ENCODE measurements around the gene NUMA1. TPM values are rescaled to one million over a fixed set of nuclear protein-coding genes. Genes with fewer than 3 reads are reported as not detected.

Gene NUMA1
- total RNA-seq, 1 experiment from 2014 or later = 267 TPM

DNA sequence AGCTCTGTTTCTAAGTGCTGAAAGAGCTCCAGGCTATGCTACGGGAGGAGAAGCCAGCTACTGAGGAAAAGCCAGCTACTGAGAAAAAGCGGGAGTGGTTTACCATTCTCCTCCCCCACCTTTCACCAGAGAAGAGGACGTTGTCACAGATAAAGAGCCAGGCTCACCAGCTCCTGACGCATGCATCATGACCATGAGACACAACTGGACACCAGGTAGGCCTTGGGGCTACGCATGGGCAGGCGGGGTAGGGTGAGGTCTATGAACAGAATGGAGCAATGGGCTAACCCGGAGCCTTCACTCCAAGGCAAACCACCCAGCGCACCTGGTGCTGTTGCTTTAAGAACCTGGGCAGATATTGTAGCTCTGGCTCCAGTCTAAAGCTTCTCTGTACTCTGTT, 80.5 kb downstream of the NUMA1 start:
- TF ChIP-seq, protein P1, sequence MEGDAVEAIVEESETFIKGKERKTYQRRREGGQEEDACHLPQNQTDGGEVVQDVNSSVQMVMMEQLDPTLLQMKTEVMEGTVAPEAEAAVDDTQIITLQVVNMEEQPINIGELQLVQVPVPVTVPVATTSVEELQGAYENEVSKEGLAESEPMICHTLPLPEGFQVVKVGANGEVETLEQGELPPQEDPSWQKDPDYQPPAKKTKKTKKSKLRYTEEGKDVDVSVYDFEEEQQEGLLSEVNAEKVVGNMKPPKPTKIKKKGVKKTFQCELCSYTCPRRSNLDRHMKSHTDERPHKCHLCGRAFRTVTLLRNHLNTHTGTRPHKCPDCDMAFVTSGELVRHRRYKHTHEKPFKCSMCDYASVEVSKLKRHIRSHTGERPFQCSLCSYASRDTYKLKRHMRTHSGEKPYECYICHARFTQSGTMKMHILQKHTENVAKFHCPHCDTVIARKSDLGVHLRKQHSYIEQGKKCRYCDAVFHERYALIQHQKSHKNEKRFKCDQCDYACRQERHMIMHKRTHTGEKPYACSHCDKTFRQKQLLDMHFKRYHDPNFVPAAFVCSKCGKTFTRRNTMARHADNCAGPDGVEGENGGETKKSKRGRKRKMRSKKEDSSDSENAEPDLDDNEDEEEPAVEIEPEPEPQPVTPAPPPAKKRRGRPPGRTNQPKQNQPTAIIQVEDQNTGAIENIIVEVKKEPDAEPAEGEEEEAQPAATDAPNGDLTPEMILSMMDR (conservative IDR thresholded peaks at IDR 0.05) = no peak
- TF ChIP-seq EZH2 (IDR thresholded peaks at IDR 0.05; ENCODE audit: low read depth) = no peak
- Histone ChIP-seq H3K4me1 (replicated peaks; ENCODE audit: insufficient read depth) (no peaks in the 10 kb centered on the region), H4K20me1 (ENCODE audit: insufficient read depth) (peaks cover 3% of the 10 kb centered on the region; the same call in 1 of the 2 replicates), H3K27ac (no peak overlapping the region), H3K36me3 (ENCODE audit: low read depth) (0 out of 2 replicates have a peak, but pooled peaks cover 11% of the 10 kb centered on the region), H3K4me3 (no peak overlapping the region), H3K79me2 (ENCODE audit: low read depth) (no peaks in the 10 kb centered on the region), H3K4me2 (no peak overlapping the region), H2AFZ (no peak overlapping the region), H3K27me3 (ENCODE audit: insufficient read depth, low read depth) (no peaks in the 10 kb centered on the region), H3K9me2 (ENCODE audit: insufficient read depth) (no peaks in the 10 kb centered on the region), H3K9me3 (ENCODE audit: insufficient read depth, low read depth) (no peaks in the 10 kb centered on the region), H3F3A (ENCODE audit: insufficient read depth, low read depth) (peaks cover 23% of the 10 kb centered on the region; the same call in 1 of the 2 replicates)
- CTCF ChIA-PET = no interaction called here
- intact Hi-C loops (cut with micrococcal nuclease; ENCODE audit: unreplicated experiment) = no loop called here
- no peak for DNase-seq
- no TSS peak for BruUV-seq (replicated peaks)
- POLR2A ChIA-PET (ENCODE audit: unreplicated experiment) = interaction anchor here (0.5 kb wide), 1 partner anchor 74 kb away, joined by 18 read pairs; no protein-coding TSS in a partner anchor

DNA sequence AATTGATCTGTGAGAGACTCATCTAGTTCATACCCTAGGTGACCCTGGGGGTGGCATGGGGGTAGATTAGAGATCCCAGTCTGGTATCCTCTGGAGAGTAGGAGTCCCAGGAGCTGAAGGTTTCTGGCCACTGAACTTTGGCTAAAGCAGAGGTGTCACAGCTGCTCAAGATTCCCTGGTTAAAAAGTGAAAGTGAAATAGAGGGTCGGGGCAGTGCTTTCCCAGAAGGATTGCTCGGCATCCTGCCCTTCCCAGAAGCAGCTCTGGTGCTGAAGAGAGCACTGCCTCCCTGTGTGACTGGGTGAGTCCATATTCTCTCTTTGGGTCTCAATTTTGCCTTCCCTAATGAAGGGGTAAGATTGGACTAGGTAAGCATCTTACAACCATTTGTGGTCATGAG, 81.0 kb downstream of the NUMA1 start:
- ChIA-PET CTCF (no interaction called here), POLR2A (ENCODE audit: unreplicated experiment) (no interaction called here)
- H3K4me2 ChIP-seq = no peak overlapping the region
- H3K36me3 ChIP-seq (ENCODE audit: low read depth) = 0 out of 2 replicates have a peak, but pooled peaks cover 11% of the 10 kb centered on the region
- H3K9me3 ChIP-seq (ENCODE audit: insufficient read depth, low read depth) = no peaks in the 10 kb centered on the region
- DNase-seq = no peak
- no peak overlapping the region for H3K4me3 ChIP-seq
- H3K27ac ChIP-seq = no peak overlapping the region
- peaks cover 23% of the 10 kb centered on the region; the same call in 1 of the 2 replicates for H3F3A ChIP-seq (ENCODE audit: insufficient read depth, low read depth)
- TF ChIP-seq, protein P1 (conservative IDR thresholded peaks at IDR 0.05) = no peak
- no peak for TF ChIP-seq EZH2 (IDR thresholded peaks at IDR 0.05; ENCODE audit: low read depth)
- H3K79me2 ChIP-seq (ENCODE audit: low read depth) = no peaks in the 10 kb centered on the region
- intact Hi-C loops (cut with micrococcal nuclease; ENCODE audit: unreplicated experiment) = no loop called here
- no peak overlapping the region for H2AFZ ChIP-seq
- no TSS peak for BruUV-seq (replicated peaks)
- H3K9me2 ChIP-seq (ENCODE audit: insufficient read depth) = no peaks in the 10 kb centered on the region
- H3K27me3 ChIP-seq (ENCODE audit: insufficient read depth, low read depth) = no peaks in the 10 kb centered on the region
- H3K4me1 ChIP-seq (replicated peaks; ENCODE audit: insufficient read depth) = no peaks in the 10 kb centered on the region
- peaks cover 3% of the 10 kb centered on the region; the same call in 1 of the 2 replicates for H4K20me1 ChIP-seq (ENCODE audit: insufficient read depth)

DNA sequence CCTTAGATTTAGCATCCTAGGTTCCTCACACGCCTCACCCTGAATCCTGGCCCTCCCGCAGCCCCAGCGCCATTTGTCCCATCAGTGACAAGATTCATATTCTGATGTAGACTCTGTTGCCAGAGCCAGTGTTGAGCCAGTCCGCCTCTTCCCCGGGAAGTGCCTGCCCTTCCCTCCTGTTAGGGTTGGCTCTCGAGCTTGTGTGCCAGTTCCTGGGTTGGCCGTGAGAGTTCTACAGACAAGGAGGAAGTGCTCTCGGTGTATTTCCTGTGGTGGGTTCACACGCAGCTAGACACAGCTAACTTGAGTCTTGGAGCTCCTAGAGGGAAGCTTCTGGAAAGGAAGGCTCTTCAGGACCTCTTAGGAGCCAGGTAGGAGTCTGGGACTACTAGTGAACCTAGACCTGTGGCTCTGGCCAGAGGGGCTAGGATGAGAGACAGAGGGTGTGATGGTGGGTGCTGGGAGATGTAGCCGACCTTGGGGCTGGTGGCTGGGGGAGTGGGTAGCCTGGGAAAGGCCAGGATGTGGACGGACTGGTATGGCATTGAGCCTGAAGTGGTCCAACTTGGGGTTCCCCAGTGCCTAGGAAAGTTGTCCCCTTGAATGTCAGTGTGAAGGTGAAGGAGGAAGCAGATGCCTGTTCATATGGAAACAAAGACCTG, 81.6 kb downstream of the NUMA1 start, which contains the start of gene IL18BP:
Gene IL18BP (plus strand): TSS at position 261 of the 662 bp plus-strand sequence. CDS start 1,076 bp downstream, outside the sequence.
- H3K79me2 ChIP-seq (ENCODE audit: low read depth) = no peaks in the 10 kb centered on the region
- H3K9me2 ChIP-seq (ENCODE audit: insufficient read depth) = no peaks in the 10 kb centered on the region
- H3K27me3 ChIP-seq (ENCODE audit: insufficient read depth, low read depth) = no peaks in the 10 kb centered on the region
- POLR2A ChIA-PET (ENCODE audit: unreplicated experiment) = no interaction called here
- CTCF ChIA-PET = no interaction called here
- H3F3A ChIP-seq (ENCODE audit: insufficient read depth, low read depth) = peaks cover 22% of the 10 kb centered on the region; the same call in 1 of the 2 replicates
- BruUV-seq (replicated peaks) = no TSS peak
- no peak within 1 kb of the TSS for H3K4me3 ChIP-seq
- 0 out of 2 replicates have a peak, but pooled peaks cover 11% of the 10 kb centered on the region for H3K36me3 ChIP-seq (ENCODE audit: low read depth)
- no peak for DNase-seq
- no peak within 1 kb of the TSS for H2AFZ ChIP-seq
- H3K9me3 ChIP-seq (ENCODE audit: insufficient read depth, low read depth) = no peaks in the 10 kb centered on the region
- no peak within 1 kb of the TSS for H3K4me2 ChIP-seq
- intact Hi-C loops (cut with micrococcal nuclease; ENCODE audit: unreplicated experiment) = no loop called here
- H3K27ac ChIP-seq = no peak within 1 kb of the TSS
- peaks cover 3% of the 10 kb centered on the region; the same call in 1 of the 2 replicates for H4K20me1 ChIP-seq (ENCODE audit: insufficient read depth)
- no peaks in the 10 kb centered on the region for H3K4me1 ChIP-seq (replicated peaks; ENCODE audit: insufficient read depth)
- no peak for TF ChIP-seq EZH2 (IDR thresholded peaks at IDR 0.05; ENCODE audit: low read depth)
- TF ChIP-seq, protein P1 (conservative IDR thresholded peaks at IDR 0.05) = no peak

Data from PC-9 (cell line).